ENCODE data around the gene ZNF778.

Gene ZNF778

GRCh38 chr16:89194340-89195311 lies 22.9 kb upstream of the ZNF778 start:
- DNase-seq = no peak

GRCh38 chr16:89195521-89196171 lies 21.9 kb upstream of the ZNF778 start:
- no peak for DNase-seq

DNA sequence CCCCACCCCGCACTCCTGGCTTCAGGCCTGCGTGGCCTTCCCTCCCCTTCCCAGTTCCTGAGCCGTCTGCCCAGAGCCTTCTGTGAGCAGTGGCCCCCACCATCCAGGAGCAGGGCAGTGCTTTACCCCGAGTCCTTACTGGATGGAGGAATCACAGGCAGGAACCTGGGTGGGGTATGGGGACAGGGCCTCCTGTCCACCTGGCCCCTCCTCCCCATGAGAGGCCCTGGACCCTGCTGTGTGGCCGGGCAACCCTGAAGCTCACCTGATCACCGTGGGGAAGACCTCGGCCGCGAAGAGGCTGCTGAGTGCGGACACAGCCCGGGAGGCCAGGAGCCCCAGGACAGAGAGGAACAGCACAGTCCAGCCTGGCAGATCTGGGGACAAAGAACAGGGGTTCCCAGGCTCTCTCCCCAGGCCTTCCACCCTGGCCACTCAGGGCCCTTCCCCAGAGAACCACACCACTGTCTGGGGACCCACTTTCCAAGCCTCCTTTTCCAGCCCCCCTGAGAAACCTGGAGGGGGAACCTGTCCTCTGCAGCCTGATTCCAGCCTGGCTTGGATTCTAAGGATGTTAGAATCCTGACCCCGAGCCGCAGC lies 20.4 kb upstream of the ZNF778 start:
- DNase-seq = no peak

GRCh38 chr16:89197633-89198416 lies 19.7 kb upstream of the ZNF778 start:
- DNase-seq = no peak

DNA sequence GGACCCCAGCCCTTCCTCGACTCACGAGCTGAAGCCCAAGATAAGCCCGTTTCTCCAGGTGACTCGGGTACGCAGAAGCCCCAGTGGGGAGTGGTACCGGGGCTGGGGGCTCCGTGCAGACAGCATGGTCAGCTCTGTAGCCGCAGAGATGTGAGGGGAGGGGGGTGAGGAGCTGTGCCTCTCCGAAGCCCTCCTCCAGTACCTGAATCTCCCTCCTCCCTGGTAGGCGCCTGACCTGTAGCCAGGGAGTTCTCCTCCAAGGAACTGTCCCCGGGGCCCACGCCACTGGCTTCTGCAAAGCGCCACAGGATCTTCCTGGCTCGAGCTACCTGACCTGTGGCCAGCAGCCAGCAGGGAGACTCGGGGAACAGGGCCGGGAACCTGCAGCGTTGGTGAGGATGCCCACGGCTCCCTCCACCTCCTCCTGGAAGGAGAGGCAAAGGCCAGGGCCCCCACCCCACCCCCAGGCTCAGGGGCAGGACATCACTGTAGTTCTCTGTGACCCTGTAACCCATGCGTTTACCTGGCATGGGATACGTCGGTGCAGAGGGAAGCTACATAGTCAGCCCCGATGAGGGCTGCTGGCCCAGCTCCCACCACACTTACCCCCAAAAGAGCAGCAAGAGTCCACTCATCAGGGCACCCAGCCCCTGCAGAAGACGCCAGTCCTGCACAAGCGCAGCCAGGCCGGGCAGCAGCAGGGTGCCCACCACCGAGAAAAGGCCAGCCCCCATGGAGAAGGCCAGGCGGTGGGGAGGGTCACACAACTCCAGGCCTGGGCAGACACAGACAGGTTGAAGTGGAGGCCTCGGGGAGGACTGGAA lies 18.9 kb upstream of the ZNF778 start:
- no peak for DNase-seq

GRCh38 chr16:89199241-89200123 lies 18.0 kb upstream of the ZNF778 start:
- no peak for DNase-seq

- no peak for DNase-seq
Observed at GRCh38 chr16:89200124-89200849, 17.2 kb upstream of the ZNF778 start, which contains the start of gene SLC22A31. Gene SLC22A31 (minus strand): TSS chr16:89200537. CDS start chr16:89200501, 36 bp downstream.

DNA sequence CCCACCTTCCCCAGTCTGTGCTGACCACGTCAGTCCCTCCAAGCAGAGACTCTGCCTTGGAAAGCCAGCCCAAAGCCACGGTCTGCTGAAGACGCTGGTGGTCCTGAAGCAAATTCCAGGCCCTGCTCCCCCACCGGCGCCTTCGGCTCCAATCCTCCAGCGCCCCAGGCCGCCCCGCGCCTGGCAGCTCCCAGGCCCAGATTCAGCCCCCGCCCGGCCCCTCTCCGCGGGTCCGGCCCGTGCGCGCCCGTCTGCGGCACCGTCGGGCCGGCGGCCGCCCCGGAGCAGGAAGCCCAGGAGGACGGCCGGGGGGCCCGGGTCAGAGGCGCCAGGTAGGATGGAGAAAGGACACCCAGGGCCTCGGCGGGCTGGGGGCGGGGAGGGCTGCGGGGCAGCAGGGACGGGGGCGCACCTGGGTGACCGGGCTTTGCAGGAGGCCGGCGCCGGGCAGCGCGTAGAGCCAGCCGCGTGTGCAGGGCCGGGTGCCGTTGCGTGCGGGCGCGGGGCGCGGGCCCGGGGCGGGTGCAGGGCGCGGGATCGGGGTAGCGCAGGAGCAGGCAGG lies 16.6 kb upstream of the ZNF778 start:
- DNase-seq = no peak

DNA sequence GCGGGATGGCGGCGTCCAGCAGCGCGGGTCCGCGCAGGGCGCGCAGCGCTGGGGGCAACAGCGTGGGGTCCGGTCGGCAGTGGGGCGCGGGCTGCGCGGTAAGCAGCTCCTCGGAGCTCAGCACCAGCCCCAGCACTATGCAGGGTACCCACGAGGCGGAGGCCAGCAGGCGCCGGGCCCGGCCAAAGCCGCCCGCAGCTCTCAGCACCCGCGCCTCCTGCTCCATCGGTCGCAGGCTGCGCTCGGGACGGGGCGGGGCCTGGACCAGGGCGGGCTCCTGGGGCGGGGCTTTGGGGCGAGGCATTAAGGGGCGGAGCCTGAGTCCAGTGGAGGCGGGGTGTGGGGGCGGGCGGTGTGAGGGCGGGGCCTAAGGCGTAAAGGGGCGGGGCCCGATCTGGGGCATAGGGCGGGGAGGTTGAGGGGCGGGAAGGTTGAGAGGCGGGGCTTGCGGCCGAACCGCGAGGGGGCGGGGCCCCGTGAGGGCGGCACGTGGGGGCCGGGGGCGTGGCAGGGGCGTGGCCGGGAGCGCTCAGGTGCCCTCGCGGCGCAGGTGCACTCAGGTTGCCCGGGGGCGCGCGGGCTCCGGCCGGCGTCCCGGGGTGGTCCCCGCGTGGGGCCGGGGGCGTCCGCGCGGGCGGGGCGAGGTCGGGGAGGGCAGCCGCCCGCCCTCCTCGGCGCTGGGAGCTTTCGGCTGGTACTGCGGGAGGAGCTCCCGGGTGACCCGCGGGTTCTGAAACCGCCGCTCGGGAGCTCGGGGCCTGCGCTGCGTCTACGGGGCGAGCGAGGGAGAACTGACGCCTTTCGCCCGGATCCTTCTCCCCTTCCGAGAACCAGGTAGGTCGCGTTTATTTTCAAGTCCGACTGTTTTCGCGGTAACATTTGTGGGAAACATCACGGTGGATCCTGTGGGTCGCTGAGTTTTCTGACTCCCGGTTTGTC lies 15.8 kb upstream of the ZNF778 start:
- DNase-seq = peak; percentile 64

GRCh38 chr16:89202422-89203215 lies 14.9 kb upstream of the ZNF778 start:
- no peak for DNase-seq

DNA sequence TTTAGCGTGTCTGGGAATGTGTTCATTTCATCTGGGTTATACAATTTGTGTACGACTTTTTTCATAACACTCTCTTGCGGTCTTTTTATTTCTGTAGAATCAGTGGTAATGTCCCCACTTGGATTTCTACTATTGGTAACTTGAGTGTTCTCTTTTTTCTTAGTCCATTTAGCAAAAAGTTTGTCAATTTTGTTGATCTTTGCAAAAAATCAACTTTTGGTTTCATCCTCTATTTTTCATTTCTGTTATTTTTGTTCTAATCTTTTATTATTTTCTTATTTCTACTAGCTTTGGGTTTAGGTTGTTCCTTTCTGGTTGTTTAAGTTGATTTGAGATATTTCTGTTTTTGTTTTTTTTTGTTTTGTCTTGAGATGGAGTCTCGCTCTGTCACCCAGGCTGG lies 9.5 kb upstream of the ZNF778 start:
- no peak for DNase-seq

GRCh38 chr16:89209522-89210044 lies 7.9 kb upstream of the ZNF778 start:
- DNase-seq = no peak

DNA sequence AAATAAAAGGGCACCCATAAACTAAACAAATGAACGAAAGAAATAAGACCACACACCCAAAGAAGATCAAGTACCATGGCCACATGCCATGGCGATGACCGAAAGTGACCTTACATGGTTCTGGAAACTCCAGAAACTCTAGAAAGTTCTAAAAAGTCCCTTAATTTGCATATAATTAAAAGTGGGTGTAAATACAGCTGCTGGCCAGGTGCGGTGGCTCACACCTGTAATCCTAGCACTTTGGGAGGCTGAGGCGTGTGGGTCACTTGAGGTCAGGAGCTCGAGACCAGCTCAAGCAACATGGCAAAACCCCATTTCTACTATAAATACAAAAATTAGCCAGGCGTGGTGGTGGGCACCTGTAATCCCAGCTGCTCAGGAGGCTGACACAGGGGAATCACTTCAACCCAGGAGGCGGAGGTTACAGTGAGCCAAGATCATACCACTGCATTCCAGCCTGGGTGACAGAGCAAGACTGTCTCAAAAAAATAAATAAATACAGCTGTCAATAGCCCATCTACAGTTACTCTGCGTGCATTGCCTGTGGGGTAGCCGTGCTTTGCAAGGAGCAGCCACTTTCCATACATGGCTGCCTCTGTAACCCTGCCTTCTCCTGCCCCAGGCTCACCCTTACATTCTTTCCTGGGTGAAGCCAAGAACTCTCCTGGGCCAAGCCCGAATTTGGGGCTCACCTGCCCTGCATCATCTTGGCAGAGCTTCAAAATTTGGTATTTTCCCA lies 7.2 kb upstream of the ZNF778 start:
- DNase-seq = no peak

DNA sequence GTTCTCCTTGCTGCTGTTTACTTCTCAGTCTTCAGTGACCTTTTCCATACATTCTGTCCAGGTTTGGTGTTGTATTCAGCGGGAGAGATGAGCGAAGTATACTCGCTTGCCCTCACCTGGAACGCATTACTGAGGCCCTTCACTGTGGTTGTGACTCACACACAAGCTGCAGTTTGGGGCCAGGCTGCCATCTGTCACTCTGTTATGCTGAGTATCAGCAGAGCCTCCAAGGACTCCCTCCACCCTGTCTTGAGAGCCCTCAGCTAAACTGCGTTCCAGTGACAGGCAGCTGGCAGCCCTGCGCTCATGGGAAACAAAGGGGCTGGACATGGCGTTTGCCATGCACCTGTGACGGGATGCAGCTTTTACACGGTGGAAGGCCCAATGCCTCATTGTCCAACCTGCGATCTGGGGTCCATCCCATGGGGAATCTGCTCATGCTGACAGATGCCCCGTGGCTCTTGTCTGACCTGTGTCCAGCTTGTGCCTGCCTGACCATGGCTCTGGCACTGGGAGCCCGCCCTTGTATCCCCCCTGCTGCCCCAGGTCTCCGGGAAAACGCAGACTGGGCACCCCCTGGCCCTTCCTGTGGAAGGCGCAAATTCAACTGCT lies 6.5 kb upstream of the ZNF778 start:
- no peak for DNase-seq

GRCh38 chr16:89216315-89217137 lies 977 bp upstream of the ZNF778 start:
- peak; percentile 87 for DNase-seq

- DNase-seq = no peak
Observed at GRCh38 chr16:89217138-89217387, 440 bp upstream of the ZNF778 start.

Data from hematopoietic multipotent progenitor cell treated with erythropoietin and hydrocortisone succinate and interleukin-3 and kit ligand, for 8 days (in vitro differentiated cells).